Loucy (cell line): ENCODE results near the gene IQGAP1.
A peak's percentile ranks its signal among the peaks of the same experiment; 100 is the strongest.

ENCODE experiments used
- H2AFZ ChIP-seq: fragments of 200-600 bp; sonication (generic); 2 replicates; pipeline ENCODE4 v1.6.0; 2016; ENCODE audit warnings: antibody characterized with exemption, mild to moderate bottlenecking, low read length, moderate library complexity
- H3F3A ChIP-seq: fragments of 200-600 bp; 2 replicates; pipeline ENCODE4 v1.6.0; 2016; ENCODE audit warnings: antibody characterized with exemption, low read depth, mild to moderate bottlenecking
- H3K27me3 ChIP-seq: fragments of 200-600 bp; sonication (generic); 2 replicates; pipeline ENCODE4 v1.6.1; 2014; ENCODE audit warnings: low read length, mild to moderate bottlenecking; ENCODE audit not compliant: insufficient read depth, poor library complexity, severe bottlenecking
- H3K36me3 ChIP-seq: fragments of 200-600 bp; sonication (generic); 2 replicates; pipeline ENCODE4 v1.6.1; 2016; ENCODE audit warnings: low read length; ENCODE audit not compliant: insufficient read depth
- H3K4me1 ChIP-seq: fragments of 200-600 bp; sonication (generic); 2 replicates; pipeline ENCODE4 v1.5.1; 2014; ENCODE audit warnings: low read length, mild to moderate bottlenecking; ENCODE audit not compliant: insufficient read depth, poor library complexity, severe bottlenecking
- H3K4me2 ChIP-seq: fragments of 200-600 bp; sonication (generic); 2 replicates; pipeline ENCODE4 v1.6.0; 2014; ENCODE audit warnings: antibody characterized with exemption, low read length, low read depth, mild to moderate bottlenecking; ENCODE audit not compliant: poor library complexity, severe bottlenecking
- H3K4me3 ChIP-seq: fragments of 200-600 bp; sonication (generic); 2 replicates; pipeline ENCODE4 v1.5.1; 2014; ENCODE audit warnings: low read length, mild to moderate bottlenecking, mixed read lengths; ENCODE audit not compliant: poor library complexity, severe bottlenecking
- H3K79me2 ChIP-seq: fragments of 200-600 bp; sonication (generic); 2 replicates; pipeline ENCODE4 v1.6.1; 2014; ENCODE audit warnings: low read length; ENCODE audit not compliant: insufficient read depth
- H3K9ac ChIP-seq: fragments of 200-600 bp; sonication (generic); 2 replicates; pipeline ENCODE4 v1.6.0; 2014; ENCODE audit warnings: mild to moderate bottlenecking, low read depth, low read length, moderate library complexity; ENCODE audit not compliant: poor library complexity, severe bottlenecking
- H3K9me2 ChIP-seq: fragments of 200-600 bp; sonication (generic); replicated peaks from 2 replicates; pipeline ENCODE4 v1.6.1; 2016; ENCODE audit warnings: low read depth, low read length, mixed read lengths
- H3K9me3 ChIP-seq: fragments of 200-600 bp; sonication (generic); 2 replicates; pipeline ENCODE4 v1.6.1; 2014; ENCODE audit warnings: mild to moderate bottlenecking, antibody characterized with exemption, low read length, low read depth; ENCODE audit not compliant: insufficient read depth
- H4K20me1 ChIP-seq: fragments of 200-600 bp; sonication (generic); 2 replicates; pipeline ENCODE4 v1.6.0; 2014; ENCODE audit warnings: antibody characterized with exemption, low read length, mild to moderate bottlenecking; ENCODE audit not compliant: insufficient read depth, poor library complexity, severe bottlenecking
- CTCF ChIP-seq: fragments of 200-600 bp; sonication (generic); conservative IDR thresholded peaks from 2 replicates; pipeline ENCODE4 v1.5.1; 2014; ENCODE audit warnings: mild to moderate bottlenecking, antibody characterized with exemption, low read length
- EZH2phosphoT487 ChIP-seq: fragments of 200-600 bp; IDR thresholded peaks from 2 replicates; pipeline ENCODE4 v1.6.1; 2018; ENCODE audit warnings: antibody characterized with exemption, mild to moderate bottlenecking, moderate library complexity, borderline replicate concordance

Gene IQGAP1

GRCh38 chr15:90367576-90367975 lies 20.5 kb upstream of the IQGAP1 start:
- H3K4me3 ChIP-seq, result no peak overlapping the region
- peaks cover 14% of the 10 kb centered on the region for H3K4me1 ChIP-seq
- no peaks in the 10 kb centered on the region for H3K9me3 ChIP-seq
- no peaks in the 10 kb centered on the region for H3K36me3 ChIP-seq
- TF ChIP-seq CTCF (no peak), EZH2phosphoT487 (no peak)
- H3F3A ChIP-seq, result no peaks in the 10 kb centered on the region
- no peaks in the 10 kb centered on the region for H3K27me3 ChIP-seq
- H3K9ac ChIP-seq, result no peak overlapping the region
- no peak overlapping the region for H3K4me2 ChIP-seq
- no peaks in the 10 kb centered on the region for H4K20me1 ChIP-seq
- H2AFZ ChIP-seq, result no peak overlapping the region
- H3K9me2 ChIP-seq, result no peaks in the 10 kb centered on the region
- no peaks in the 10 kb centered on the region for H3K79me2 ChIP-seq

- no peak for TF ChIP-seq CTCF
- TF ChIP-seq EZH2phosphoT487, result no peak
These were observed 13.0 kb upstream of the IQGAP1 start for GRCh38 chr15:90375071-90375470.

GRCh38 chr15:90376789-90377188 lies 11.3 kb upstream of the IQGAP1 start:
- no peaks in the 10 kb centered on the region for H3K27me3 ChIP-seq
- H3K4me2 ChIP-seq, result peak overlapping the region; percentile 68
- peak overlapping the region; percentile 51 for H3K4me3 ChIP-seq
- no peaks in the 10 kb centered on the region for H3K9me2 ChIP-seq
- H3K4me1 ChIP-seq, result peaks cover 29% of the 10 kb centered on the region
- TF ChIP-seq EZH2phosphoT487 (no peak), CTCF (no peak)
- H3F3A ChIP-seq, result 0 out of 2 replicates have a peak, but pooled peaks cover 3% of the 10 kb centered on the region
- no peaks in the 10 kb centered on the region for H3K79me2 ChIP-seq
- no peaks in the 10 kb centered on the region for H4K20me1 ChIP-seq
- H2AFZ ChIP-seq, result no peak overlapping the region
- H3K9me3 ChIP-seq, result peaks cover 10% of the 10 kb centered on the region
- peak overlapping the region; percentile 29 for H3K9ac ChIP-seq
- H3K36me3 ChIP-seq, result no peaks in the 10 kb centered on the region

More at GRCh38 chr15:90375071-90375470, 13.0 kb upstream of the IQGAP1 start:
- no peak overlapping the region for H3K9ac ChIP-seq
- peaks cover 10% of the 10 kb centered on the region for H3K9me3 ChIP-seq
- H3K9me2 ChIP-seq, result no peaks in the 10 kb centered on the region
- H3K4me1 ChIP-seq, result peaks cover 29% of the 10 kb centered on the region
- H2AFZ ChIP-seq, result no peak overlapping the region
- no peaks in the 10 kb centered on the region for H3F3A ChIP-seq
- no peak overlapping the region for H3K4me2 ChIP-seq
- H3K27me3 ChIP-seq, result no peaks in the 10 kb centered on the region
- no peak overlapping the region for H3K4me3 ChIP-seq
- H3K36me3 ChIP-seq, result no peaks in the 10 kb centered on the region
- H4K20me1 ChIP-seq, result no peaks in the 10 kb centered on the region
- no peaks in the 10 kb centered on the region for H3K79me2 ChIP-seq
